Activated CD8-positive, alpha-beta memory T cell treated with anti-CD3 and anti-CD28 coated beads for 48 hours (primary cell): ENCODE data around the gene KLHL22.

Experiments used
- DNase-seq, 3 experiments: peaks; one replicate each; pipeline ENCODE4 v3.0.0-alpha.2; 2020; ENCODE audit warnings: low read depth in 2 of 3, low spot score in 2 of 3

The KLHL22 gene

DNA sequence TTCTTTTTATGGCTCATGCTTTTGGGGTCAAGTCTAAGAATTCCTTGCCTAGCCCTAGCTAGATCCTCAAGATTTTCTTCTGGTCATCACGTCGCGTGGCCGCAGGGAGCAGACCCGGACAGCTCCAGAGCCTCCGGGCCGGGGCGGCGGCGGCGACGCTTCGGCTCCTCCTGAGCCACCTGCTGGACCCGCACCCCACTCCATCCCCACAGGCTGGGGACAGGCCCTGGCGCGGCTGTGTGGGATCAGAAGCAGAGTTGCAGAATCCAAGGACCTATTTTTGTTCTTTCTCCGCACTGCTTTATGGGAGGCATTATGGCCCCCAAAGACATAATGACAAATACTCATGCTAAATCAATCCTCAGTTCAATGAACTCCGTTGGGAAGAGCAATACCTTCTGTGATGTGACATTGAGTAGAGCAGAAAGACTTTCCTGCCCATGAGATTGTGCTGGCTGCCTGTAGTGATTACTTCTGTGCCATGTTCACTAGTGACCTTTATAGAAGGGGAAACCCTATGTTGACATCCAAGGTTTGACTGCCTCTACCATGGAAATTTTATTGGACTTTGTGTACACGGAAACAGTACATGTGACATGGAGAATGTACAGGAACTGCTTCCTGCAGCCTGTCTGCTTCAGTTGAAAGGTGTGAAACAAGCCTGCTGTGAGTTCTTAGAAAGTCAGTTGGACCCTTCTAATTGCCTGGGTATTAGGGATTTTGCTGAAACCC is 45.6 kb downstream of the KLHL22 start:
- no peak for DNase-seq

DNA sequence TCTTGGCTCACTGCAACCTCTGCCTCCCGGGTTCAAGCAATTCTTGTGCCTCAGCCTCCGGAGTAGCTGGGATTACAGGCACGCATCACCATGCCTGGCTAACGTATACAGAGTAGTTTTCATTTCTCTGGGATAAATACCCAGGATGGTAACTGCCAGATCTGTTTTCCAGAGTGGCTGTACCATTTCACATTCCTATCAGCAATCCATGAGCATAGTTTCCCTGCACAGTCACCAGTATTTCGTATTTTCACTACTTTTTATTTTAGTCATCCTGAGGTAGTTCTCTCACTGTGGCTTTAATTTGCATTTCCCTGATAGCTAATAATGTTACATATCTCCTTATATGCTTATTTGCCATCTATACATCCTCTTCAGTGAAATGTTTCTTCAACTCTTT is 47.0 kb downstream of the KLHL22 start:
- no peak for DNase-seq

DNA sequence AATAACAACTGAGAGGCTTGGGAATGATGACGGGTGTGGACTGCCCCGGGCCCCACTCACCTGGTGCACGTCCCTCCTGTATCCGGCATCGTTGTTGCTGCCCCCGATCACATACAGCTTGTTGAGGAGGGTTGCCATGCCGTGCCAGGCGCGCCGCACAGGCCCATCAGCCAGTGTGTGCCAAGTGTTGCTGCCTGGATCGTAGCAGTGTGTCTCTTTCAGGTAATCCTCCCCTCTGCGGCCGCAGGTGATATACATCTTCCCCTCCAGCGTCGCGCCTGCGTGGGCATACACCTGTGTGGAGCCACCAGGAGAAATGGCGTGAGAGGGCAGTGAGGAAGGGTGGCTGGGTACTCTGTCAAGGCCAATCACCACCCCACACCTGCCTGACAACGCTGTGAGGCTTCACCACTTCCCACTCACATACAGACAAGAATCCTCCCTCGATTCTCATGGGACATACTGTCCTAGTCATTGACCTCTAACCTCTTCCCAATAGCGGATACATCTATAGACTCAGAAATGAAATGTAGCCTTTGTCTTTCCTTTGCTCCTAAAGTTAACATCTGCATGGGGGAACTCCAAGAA is 49.1 kb downstream of the KLHL22 start:
- no peak for DNase-seq

DNA sequence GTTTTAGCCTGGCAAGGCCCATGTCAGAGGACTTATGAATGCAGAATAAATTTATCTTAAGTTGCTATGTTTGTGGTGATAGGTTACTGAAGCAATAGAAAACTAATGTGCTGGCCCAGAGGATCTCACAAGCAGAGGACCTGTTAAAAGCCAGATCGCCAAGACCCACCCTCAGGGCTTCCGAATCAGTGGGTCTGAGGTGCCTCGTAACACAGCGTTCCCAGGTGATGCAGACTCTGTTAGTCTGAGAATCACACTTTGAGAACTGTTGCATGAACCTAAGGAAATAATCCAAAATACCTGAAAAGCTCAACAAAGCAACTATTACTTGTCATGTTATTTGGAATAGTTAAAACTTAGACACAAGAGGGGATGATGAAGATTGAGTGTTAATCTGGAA is 51.3 kb downstream of the KLHL22 start:
- no peak for DNase-seq

DNA sequence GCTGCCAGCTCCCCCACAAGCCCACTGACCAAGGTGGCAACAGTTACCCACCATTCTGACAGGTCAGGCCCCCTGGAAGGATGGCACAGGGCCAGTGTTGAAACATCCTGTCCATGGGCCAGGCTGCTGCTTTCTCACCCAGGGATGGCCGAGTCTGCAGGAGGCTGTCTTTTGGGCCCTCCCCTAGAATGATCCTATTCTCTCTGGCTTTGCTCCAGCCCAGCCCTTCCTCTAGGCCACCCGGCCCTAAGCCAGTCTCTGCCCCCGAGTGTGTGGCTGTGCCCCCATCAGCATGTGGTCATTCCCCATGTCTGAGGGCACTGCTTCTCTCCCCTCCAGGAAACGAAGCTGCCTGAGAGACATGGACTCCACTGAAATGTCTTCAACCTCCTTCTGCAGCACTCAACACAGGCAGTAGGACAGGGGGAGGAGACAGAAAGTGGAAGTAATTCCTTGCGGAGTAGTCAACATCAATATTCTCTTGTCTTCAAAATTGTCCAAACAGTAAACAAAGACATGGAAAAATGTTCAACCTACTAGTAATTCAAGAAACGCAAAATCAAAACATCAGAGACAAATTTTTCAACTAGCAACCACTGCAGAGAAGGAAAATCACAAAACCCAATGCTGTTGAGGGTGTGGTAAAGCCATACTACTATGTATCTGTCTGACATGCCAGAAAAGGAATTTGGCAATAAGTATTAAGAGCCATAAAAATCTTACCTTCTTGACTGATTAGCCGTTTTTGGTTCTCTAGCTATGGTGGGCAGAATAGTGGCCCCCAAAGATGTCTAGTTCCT is 52.9 kb downstream of the KLHL22 start:
- DNase-seq: no peak

DNA sequence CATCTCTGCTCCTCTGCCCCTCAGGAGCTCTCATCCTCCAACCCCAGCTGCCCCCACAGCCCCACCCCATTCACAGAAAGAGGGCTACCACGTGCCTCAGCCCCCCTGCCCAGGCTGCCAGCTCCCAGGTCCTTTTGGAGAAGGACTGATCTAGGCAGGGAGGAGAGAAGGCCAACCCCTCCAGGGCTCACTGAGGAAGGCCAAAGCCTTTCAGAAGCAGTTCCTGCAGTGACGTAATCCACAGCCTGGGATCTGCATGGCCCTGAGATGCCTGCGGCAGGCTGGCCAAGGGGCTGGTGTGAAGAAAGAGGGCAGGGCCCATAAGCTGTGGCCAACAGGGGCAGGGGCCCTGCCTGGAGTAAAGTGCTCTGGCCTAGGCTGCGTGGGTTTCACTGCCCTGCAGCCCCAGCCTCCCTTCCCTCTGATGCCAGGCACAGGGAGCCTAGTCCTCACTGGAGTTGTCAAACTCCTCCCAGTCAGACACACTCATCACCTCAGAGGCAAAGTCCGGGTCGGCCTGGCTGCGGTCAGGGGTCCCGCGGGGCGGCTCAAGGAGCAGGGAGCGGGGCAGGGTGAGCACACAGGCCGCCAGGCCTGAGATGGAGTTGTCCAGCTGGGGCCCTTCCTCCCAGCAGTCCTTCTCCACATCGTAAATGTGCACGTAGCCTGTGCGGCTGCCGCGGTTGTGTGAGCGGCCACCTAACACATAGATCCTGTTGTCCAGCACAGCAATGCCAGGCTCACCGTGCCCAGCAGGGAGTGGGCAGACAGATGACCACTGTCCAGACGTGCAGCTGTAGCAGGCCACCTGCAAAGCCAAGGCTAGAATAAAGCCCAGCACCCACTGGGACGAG is 53.7 kb downstream of the KLHL22 start:
- no peak for DNase-seq

DNA sequence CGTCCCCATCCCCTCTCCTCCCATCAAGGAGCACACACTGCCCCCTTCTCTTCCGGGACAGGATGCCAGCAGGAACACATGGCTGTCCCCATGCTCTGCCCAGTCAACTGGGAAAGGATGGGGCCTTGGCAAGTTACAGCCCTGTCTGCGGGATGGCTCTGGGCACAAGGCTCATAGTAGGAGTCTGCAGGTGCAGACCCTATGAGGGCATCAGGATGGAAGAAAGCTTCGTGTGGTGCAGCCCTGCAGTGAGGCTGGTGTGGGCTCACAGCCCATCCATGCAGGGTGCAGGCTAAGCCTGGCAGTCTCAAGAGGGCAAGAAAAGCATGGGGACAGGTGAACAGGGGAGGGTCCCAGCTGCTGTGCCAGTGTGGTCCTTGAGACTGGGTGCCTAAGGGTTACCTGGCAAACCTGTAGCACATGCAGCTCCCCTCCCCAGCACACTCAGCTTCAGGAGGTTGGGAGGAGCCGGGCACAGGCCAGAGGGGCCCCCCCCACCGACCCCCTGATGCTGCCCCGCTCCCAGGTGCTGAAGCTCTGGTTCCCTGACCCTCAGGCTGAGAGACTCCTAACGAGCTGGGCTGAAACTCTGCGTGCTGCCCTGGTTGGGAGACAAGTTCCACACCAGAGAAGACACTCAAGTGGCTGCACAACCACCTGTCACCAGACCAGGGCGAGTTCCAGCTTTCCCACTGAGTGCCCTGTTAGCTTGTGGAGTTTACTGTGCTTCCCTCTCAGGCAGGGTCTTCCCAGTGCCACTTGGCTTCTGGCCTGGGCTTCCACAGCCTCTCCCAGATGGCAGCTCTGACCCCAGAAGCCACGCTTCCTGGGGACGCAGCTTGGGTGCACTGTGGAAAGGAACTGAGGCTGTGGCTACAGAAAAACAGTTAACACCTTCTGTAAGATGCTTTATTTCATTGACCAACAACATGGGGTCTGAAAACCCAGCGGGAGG is 54.7 kb downstream of the KLHL22 start:
- no peak for DNase-seq

DNA sequence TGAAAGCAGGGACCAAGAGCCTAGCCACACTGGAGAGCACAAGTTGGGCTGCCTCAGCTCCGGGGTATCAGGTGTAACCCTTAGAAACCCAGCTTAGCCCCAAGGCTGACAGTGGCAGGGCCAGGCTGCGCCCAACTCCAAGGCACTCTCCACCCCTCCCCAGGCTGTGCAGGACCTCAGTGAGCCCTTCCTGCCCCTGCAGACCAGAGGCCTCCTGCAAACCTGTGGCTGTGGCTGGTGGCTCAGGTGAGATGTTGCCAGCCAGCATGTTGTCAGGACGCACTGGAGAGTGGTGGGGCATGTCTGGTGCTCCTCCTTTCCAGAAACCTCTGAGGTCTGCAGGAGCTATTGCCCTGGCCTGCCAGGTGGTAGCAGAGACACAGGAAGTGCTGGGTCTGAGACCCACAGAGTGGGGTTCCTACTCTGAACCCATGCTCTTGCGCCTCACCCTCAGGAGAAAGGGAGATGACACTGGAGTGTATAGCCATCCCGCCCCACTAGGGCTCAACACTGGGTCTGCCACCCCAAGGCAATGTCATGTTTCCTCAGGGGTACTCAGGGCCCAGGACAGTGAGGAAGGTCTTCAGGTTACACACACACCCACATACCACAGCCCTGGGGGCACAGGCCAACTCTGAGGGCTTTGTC is 55.5 kb downstream of the KLHL22 start:
- no peak for DNase-seq

DNA sequence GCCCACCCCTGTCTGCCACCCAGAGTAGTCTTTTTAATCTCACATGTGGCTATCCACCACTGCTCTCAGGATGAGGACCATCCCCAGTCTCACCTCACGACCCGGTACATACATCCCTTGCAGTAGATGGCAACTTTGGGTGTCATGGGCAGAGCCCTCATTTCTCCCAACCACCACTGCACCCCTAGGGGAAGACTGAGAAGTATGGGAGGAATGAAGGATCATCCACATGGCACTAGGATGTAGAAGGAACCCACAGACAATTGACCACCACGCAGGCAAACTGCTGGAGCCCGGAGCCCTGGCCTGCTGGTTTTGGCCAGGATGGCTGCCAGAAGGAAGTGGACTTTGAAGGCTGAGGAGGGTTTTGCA is 56.1 kb downstream of the KLHL22 start:
- no peak for DNase-seq

DNA sequence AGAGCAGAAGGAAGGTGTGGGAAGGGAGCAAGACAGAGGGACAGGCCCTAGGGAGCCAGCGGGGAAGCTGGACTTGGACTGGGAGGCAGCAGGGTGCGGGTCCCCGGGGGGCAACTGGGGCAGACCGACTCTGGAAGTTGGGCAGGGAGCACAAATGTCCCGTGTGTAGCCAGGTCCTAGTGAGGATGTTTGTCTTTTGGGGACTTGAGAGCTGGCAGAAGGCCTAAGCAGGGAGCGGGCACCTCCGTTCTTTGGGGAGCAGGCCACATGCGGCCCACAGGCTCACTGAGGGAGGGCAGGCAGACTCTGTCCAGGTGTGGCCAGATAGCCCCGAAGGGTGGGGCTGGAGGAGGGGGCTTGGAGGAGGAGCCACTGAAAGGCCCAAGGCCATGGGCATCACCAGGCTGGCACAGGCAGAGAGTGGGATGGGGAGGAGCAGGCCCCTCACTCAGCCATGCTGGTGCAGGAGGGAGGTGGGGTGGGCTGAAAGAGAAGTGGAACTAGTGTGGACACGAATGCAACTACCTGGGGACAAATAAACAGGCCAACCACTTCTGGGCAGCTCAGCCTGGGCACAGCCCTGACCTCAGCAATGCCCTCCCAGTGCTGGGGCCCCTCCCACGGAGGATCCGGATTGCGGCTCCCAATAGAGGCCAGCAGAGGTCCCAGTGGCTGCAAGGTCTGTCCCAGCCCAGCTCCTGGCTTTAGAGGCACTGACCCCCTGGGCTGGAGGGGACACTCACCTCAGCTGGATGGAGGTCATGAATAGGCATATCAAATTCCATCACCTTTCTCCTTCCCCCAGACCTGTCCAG is 56.7 kb downstream of the KLHL22 start:
- DNase-seq: no peak

DNA sequence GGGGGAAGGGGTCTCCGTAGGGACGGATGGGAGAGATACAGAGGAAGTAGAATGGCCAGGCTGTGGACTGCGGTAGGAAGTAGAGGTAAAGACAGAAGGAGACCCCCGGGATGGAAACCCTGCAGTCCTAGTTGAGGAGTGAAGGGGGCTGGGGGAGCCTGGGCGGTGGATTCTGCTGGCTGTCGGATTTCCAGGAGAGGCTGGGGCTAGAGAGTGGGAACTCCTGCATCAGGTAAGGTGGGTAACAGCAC is 57.2 kb downstream of the KLHL22 start:
- DNase-seq: no peak

DNA sequence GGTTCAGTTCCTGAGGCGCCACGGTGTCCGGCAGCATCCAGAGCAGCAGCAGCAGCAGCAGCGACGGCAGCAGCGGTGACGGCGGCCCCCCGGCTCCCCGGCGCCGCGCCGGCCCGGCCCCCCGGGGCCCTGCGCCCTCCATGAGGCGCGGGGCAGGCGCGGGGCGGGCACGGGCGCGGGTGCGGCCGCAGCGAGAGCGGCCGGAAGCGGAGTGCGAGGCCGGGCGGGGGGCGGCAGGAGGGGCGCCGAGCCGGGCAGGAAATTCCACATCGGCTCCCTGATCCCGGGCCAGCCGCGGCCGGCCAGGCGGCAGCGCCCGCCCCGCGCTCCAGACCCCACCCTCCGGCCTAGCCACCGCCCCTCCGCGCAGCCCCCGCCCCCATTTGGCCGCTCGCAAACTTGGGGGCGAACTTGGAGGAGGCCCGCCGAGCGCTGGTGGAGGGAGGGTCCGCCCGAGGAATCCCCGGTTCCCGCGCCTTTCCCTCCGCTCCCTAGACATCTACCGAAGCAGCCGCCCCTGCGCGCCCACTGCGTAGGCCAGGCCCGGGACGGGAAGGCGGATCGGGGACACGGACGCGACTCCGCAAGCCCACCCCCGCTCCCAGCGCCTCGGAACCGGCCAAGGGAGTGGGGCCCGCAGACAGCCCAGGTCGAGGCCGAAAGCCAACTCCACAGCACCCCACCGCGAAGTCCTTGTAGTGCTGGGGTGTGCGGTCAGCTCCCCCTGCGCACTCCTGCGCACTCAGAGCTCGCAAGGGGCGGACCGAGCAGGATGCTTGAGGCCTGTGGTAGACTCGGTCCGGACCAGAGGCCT is 57.8 kb downstream of the KLHL22 start, which contains the start of gene SCARF2:
Gene SCARF2, minus strand, starts transcription at position 213 of the 814 bp plus-strand sequence. Its CDS starts 71 bp downstream, at position 142.
- no peak for DNase-seq

DNA sequence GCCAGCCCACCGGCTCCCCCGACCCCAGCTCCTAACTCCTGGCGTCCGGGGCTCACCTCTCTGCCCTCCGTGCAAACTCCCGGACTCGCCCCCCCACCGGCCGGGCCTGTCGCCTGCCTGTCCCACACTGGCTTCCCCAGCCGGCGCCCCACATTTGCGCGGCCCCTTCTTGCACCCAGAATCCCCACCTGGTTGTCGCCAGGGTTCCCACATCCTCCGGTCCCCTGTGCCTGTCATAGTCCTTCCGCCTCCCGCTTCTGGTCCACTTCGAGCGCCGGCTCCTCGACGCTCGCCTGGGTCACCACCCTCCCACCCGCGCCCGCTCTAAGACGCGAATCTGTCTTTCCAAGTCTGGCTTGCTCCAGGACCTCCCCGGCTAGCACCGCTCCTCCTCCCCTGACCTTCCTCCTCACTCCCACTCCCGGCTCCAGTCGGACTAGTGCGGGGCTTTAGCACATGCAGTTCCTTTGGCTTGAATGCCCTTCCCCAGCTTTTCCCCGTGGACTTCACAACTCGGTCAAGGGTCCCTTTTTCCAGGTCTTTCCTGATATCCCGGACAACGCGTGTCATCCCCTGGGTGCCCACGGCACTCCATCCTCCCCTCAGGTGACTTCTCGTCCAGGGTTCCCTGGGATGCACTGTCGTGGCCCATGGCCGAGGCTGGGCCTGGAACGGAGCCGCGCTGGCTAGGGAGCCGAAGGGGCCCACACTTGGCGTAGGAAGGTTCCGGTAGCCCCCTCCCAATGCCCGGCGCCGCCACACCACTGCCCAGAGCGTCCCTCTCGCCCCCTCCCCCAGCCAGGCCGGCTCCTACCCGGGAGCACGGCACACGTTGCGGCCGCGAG is 58.6 kb downstream of the KLHL22 start:
- DNase-seq: no peak

DNA sequence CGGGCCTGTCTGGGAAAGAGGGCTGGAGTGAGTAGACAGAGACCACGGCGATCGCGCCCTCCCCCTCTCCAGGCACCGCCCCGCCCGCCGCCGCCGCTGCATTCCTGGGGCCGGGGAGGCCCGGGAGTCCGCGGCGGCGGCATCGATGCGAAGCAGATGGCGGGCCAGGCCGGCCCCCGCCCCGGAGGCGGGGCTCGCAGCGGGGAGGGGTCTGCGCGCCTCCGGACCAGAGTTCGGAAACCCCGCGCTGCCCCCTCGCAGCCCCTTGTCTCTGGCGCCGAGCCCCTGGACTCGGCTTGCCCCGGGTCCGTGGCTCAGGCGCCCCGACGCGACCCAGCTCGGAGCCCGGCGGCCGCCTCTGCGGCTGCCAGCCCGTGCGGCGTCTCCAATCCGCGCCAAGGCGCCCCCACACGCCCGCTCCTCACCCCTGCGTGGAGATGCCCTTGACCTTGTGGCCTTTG is 59.3 kb downstream of the KLHL22 start:
- DNase-seq: no peak

DNA sequence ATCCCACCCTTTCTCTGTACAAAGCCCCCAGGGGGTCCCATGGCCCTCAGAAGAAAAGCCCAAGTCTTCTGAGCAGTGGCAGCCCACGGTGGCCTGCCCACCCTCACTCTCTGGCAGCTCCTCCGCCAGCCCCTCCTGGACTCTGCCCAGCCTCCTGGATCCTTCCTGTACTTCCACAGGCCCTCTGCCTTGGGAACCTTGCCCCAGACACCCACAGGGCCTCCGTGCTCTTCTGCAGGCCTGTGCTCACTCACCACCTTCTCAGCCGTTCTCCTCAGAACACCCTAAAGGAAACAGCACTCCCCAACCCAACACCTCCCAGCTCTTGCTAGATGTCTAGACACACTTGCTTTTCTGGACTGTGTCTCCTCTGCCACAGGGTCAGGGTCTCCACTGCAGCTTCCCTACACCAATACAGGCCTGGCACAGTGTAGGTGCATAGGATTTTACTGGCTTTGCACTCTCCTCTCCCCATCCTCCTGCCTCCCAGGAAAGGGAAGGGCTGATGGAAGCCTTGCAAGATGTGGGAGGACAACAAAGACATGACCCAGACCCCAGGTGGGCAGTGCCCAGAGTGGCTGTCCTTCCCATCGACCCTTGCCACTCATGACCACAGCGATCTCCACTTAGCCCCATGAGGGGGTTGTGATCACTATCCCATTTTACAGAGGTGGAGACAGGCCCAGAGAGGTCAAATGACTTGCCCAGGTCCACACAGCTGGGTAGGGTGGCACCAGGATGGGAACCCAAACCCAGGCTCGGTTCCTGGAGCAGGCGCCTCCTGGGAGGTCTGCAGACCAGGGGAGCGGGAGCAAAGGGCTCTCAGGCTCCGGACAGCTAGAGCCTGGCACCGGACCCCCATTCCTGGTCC is 59.9 kb downstream of the KLHL22 start:
- DNase-seq: no peak

DNA sequence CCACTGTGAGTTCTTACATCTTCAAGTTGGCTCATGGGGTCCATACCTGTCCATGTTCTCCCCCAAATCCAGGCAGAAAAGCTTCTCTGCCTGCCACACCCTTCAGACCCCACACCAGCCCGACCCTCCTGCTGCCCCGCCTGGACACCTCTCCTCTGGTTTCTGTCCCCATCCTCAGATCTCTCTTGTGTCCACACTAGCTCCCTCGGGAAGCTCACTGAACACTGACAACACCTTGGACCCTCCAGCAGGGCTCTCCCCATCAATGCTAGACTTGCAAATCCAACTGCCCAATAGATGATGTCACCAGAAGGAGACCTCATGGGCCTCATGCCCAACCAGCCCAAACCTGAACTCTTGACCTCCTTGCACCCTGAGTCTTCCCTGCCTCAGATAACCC is 60.8 kb downstream of the KLHL22 start:
- DNase-seq: no peak
